Keratinocyte (primary cell): ENCODE measurements around the gene IL21R. TPM values are rescaled to one million over a fixed set of nuclear protein-coding genes. Genes with fewer than 3 reads are reported as not detected.

Experiments used
- DNase-seq: peaks from one replicate; pipeline ENCODE4 v3.0.0-alpha.2; 2011; ENCODE audit warnings: low read depth, missing footprints, low spot score
- FAIRE-seq: peaks from 2 replicates; lab custom pipeline; 2011; peaks lifted over from hg19 to GRCh38; lab: Jason Lieb, UNC
- H2AFZ ChIP-seq: 2 replicates; pipeline ENCODE4 v1.6.0; 2012; ENCODE audit warnings: low read length, control low read depth, inconsistent platforms; ENCODE audit not compliant: control insufficient read depth
- H3K27ac ChIP-seq: 2 replicates; pipeline ENCODE4 v1.5.1; 2011; ENCODE audit warnings: low read length; ENCODE audit not compliant: control insufficient read depth, insufficient read depth
- H3K27me3 ChIP-seq: 3 replicates; pipeline ENCODE4 v1.6.0; 2011; ENCODE audit warnings: low read length; ENCODE audit not compliant: control insufficient read depth, insufficient read depth; ENCODE audit errors: extremely low read depth
- H3K36me3 ChIP-seq, 2 experiments: 2 replicates in 1 of 2; 3 replicates in 1 of 2; pipeline ENCODE4 v1.5.1; 2011; ENCODE audit warnings: low read length in 2 of 2, mild to moderate bottlenecking in 1 of 2; ENCODE audit not compliant: control insufficient read depth in 2 of 2, insufficient read depth in 2 of 2; ENCODE audit errors: extremely low read depth in 1 of 2
- H3K4me1 ChIP-seq: 3 replicates; pipeline ENCODE4 v1.5.1; 2011; ENCODE audit warnings: low read length; ENCODE audit not compliant: control insufficient read depth, insufficient read depth; ENCODE audit errors: extremely low read depth
- H3K4me2 ChIP-seq: 3 replicates; pipeline ENCODE4 v1.6.0; 2011; ENCODE audit warnings: low read depth, low read length; ENCODE audit not compliant: control insufficient read depth, insufficient read depth; ENCODE audit errors: extremely low read depth
- H3K4me3 ChIP-seq, 3 experiments: fragments of 200-600 bp in 1 of 3; sonication (generic) in 1 of 3; 2 replicates in 2 of 3; 3 replicates in 1 of 3; pipeline ENCODE4 v1.5.1; 2011 to 2016; ENCODE audit warnings: low read length in 3 of 3, mild to moderate bottlenecking in 3 of 3, control low read depth in 2 of 3, inconsistent platforms in 1 of 3, low read depth in 1 of 3, mixed read lengths in 1 of 3, mixed run types in 1 of 3, moderate library complexity in 1 of 3; ENCODE audit not compliant: control insufficient read depth in 2 of 3, insufficient read depth in 2 of 3; ENCODE audit errors: extremely low read depth in 1 of 3
- H3K79me2 ChIP-seq: 2 replicates; pipeline ENCODE4 v1.6.0; 2012; ENCODE audit warnings: low read length; ENCODE audit not compliant: control insufficient read depth, insufficient read depth
- H3K9ac ChIP-seq: 3 replicates; pipeline ENCODE4 v1.6.0; 2011; ENCODE audit warnings: low read length; ENCODE audit not compliant: control insufficient read depth, insufficient read depth; ENCODE audit errors: extremely low read depth
- H3K9me1 ChIP-seq: 3 replicates; pipeline ENCODE4 v1.6.0; 2011; ENCODE audit warnings: low read length; ENCODE audit not compliant: control insufficient read depth, insufficient read depth; ENCODE audit errors: extremely low read depth
- H3K9me3 ChIP-seq: 2 replicates; pipeline ENCODE4 v1.5.1; 2012; ENCODE audit warnings: low read depth, low read length; ENCODE audit not compliant: control insufficient read depth
- H4K20me1 ChIP-seq: 3 replicates; pipeline ENCODE4 v1.6.0; 2011; ENCODE audit warnings: low read length; ENCODE audit not compliant: control insufficient read depth, insufficient read depth; ENCODE audit errors: extremely low read depth
- EZH2 ChIP-seq: IDR thresholded peaks from one replicate; pipeline ENCODE4 v1.6.1; 2012; ENCODE audit warnings: inconsistent platforms, mild to moderate bottlenecking, low read length, moderate library complexity
- dilution Hi-C: fragments of 300-500 bp; cut with MboI; formaldehyde crosslinking; loops from one replicate; pipeline ENCODE4 v1.7.0; 2020; ENCODE audit warnings: low sequenced_read_pairs; ENCODE audit not compliant: extremely low pct_ligation_motif_present
- polyA plus RNA-seq, 5 experiments: library from polyadenylated mRNA; depleted of rRNA in 3 of 5; stranded (reverse) in 3 of 5; stranded (forward) in 1 of 5; unstranded in 1 of 5; fragments of >200 nt; gene quantifications; 1 replicate in 1 of 5; 2 replicates in 3 of 5; 3 replicates in 1 of 5; pipeline versions ENCODE4 v1.2.1 to v1.2.3, GENCODE V29; 2011 to 2012; ENCODE audit warnings: missing spikeins in 2 of 5, low read depth in 1 of 5, low replicate concordance in 1 of 5
- TF ChIP-seq, protein P1 (sequence below), 3 experiments: IDR thresholded peaks in 1 of 3; conservative IDR thresholded peaks in 1 of 3; optimal IDR thresholded peaks in 1 of 3; 2 replicates in 2 of 3; 3 replicates in 1 of 3; pipeline versions ENCODE3 to v1.5.1; 2011; ENCODE audit warnings: low read length in 3 of 3, mild to moderate bottlenecking in 3 of 3, moderate library complexity in 2 of 3, control low read depth in 1 of 3, inconsistent platforms in 1 of 3; ENCODE audit not compliant: insufficient read depth in 2 of 3; ENCODE audit errors: extremely low read depth in 1 of 3

The IL21R gene
- polyA plus RNA-seq, 1 donor (not counting 4 experiments of a cell fraction or from before 2014, with no cell fraction given) = 0.12 TPM

DNA sequence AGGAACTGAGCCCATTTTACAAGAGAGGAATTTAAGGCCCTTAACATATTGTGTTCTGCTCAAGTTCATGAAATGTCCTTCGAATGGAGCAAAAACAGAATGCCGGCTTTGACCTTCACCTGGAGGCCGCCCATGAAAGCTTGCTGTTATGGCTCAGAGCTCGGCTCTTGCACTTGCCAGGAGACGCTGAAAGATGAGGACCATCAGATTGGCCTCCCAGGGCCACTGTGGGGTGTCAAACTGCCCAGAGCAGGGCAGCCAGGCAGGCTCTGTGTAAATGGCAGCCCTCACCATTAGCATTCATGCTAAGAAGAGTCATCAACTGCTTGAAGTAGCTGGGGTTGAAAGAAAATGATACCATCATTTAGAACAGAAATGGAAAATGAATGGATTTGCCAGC is 39.3 kb downstream of the IL21R start:
- H3K79me2 ChIP-seq = no peaks in the 10 kb centered on the region
- TF ChIP-seq EZH2 = no peak
- TF ChIP-seq, protein P1, sequence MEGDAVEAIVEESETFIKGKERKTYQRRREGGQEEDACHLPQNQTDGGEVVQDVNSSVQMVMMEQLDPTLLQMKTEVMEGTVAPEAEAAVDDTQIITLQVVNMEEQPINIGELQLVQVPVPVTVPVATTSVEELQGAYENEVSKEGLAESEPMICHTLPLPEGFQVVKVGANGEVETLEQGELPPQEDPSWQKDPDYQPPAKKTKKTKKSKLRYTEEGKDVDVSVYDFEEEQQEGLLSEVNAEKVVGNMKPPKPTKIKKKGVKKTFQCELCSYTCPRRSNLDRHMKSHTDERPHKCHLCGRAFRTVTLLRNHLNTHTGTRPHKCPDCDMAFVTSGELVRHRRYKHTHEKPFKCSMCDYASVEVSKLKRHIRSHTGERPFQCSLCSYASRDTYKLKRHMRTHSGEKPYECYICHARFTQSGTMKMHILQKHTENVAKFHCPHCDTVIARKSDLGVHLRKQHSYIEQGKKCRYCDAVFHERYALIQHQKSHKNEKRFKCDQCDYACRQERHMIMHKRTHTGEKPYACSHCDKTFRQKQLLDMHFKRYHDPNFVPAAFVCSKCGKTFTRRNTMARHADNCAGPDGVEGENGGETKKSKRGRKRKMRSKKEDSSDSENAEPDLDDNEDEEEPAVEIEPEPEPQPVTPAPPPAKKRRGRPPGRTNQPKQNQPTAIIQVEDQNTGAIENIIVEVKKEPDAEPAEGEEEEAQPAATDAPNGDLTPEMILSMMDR (optimal IDR thresholded peaks at IDR 0.05 in 1 of 3, IDR thresholded peaks at IDR 0.05 in 1 of 3, conservative IDR thresholded peaks at IDR 0.05 in 1 of 3; ENCODE audit: extremely low read depth in 1 of 3, insufficient read depth in 2 of 3, low read length in 3 of 3) = no peak
- FAIRE-seq = no peak
- no peaks in the 10 kb centered on the region for H4K20me1 ChIP-seq
- no peaks in the 10 kb centered on the region for H3K36me3 ChIP-seq
- no peaks in the 10 kb centered on the region for H3K9me1 ChIP-seq
- no peak for DNase-seq
- no peaks in the 10 kb centered on the region for H3K27me3 ChIP-seq
- H3K4me2 ChIP-seq = no peak overlapping the region
- H3K4me3 ChIP-seq = no peak overlapping the region
- dilution Hi-C loops = no loop called here
- no peak overlapping the region for H2AFZ ChIP-seq
- H3K4me1 ChIP-seq = peaks cover 4% of the 10 kb centered on the region
- H3K9me3 ChIP-seq = peaks cover 6% of the 10 kb centered on the region
- H3K27ac ChIP-seq = no peak overlapping the region
- no peak overlapping the region for H3K9ac ChIP-seq

DNA sequence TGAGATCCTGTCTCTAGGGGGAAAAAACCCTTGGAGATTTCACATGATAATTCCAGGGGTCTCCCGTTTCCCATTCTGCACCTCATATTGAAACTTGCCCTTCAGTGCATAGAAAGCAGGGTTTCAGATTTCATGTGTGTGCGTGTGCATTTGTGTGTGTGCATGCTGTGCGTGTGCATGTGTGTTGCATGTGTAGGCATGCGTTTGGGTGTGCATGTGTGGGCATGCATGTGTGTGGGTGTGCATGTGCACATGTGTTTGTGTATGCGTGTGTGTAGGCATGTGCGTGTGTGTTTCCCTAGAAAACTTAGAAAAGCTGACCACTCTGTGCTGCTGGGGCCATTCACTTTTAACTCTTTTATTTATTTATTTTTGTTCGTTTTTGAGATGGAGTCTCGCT is 40.0 kb downstream of the IL21R start:
- Histone ChIP-seq H3K4me1 (peaks cover 4% of the 10 kb centered on the region), H4K20me1 (no peaks in the 10 kb centered on the region), H2AFZ (no peak overlapping the region), H3K4me2 (no peak overlapping the region), H3K9me1 (no peaks in the 10 kb centered on the region), H3K27ac (no peak overlapping the region), H3K9me3 (peaks cover 6% of the 10 kb centered on the region), H3K36me3 (no peaks in the 10 kb centered on the region), H3K4me3 (no peak overlapping the region), H3K27me3 (no peaks in the 10 kb centered on the region), H3K9ac (no peak overlapping the region), H3K79me2 (no peaks in the 10 kb centered on the region)
- no peak for FAIRE-seq
- no peak for DNase-seq
- TF ChIP-seq, protein P1 (optimal IDR thresholded peaks at IDR 0.05 in 1 of 3, IDR thresholded peaks at IDR 0.05 in 1 of 3, conservative IDR thresholded peaks at IDR 0.05 in 1 of 3; ENCODE audit: extremely low read depth in 1 of 3, insufficient read depth in 2 of 3, low read length in 3 of 3) = no peak
- TF ChIP-seq EZH2 = no peak
- dilution Hi-C loops = no loop called here
